ENCODE results near the gene MCF2L.

- TF ChIP-seq CTCF (optimal IDR thresholded peaks at IDR 0.05 in 1 of 3, IDR thresholded peaks at IDR 0.05 in 1 of 3, conservative IDR thresholded peaks at IDR 0.05 in 1 of 3; ENCODE audit: extremely low read depth in 1 of 3, insufficient read depth in 2 of 3, low read length in 3 of 3) (no peak), EZH2 (IDR thresholded peaks at IDR 0.05; ENCODE audit: low read length) (no peak)
Measured at GRCh38 chr13:112981451-112981850, 12.4 kb downstream of the MCF2L start.

Data from keratinocyte (primary cell).